Stimulated activated CD8-positive, alpha-beta memory T cell treated with anti-CD3 and anti-CD28 coated beads, Interleukin-2, amount 100 ng/mL, for 48 hours (primary cell): ENCODE measurements around the gene ERMN.
"Not testable (repeated sequence)": the region's sequence is repeated elsewhere in the genome, so short reads cannot be mapped to it uniquely, and the experiment has no call there.

Experiments
- DNase-seq, 2 donors: peaks; one replicate each; pipeline ENCODE4 v3.0.0-alpha.2; 2020; ENCODE audit warnings: low read depth in 2 of 2

The ERMN gene

GRCh38 chr2:157292853-157293252 lies 32.8 kb downstream of the ERMN start:
- DNase-seq = no peak

GRCh38 chr2:157291018-157291417 lies 34.6 kb downstream of the ERMN start:
- DNase-seq = no peak

- DNase-seq = no peak
Measured at GRCh38 chr2:157290525-157290924, 35.1 kb downstream of the ERMN start.

GRCh38 chr2:157287160-157287559 lies 38.5 kb downstream of the ERMN start:
- no peak for DNase-seq

GRCh38 chr2:157283468-157283867 lies 42.2 kb downstream of the ERMN start:
- no peak for DNase-seq

GRCh38 chr2:157281316-157281715 lies 44.3 kb downstream of the ERMN start:
- DNase-seq = no peak

DNA sequence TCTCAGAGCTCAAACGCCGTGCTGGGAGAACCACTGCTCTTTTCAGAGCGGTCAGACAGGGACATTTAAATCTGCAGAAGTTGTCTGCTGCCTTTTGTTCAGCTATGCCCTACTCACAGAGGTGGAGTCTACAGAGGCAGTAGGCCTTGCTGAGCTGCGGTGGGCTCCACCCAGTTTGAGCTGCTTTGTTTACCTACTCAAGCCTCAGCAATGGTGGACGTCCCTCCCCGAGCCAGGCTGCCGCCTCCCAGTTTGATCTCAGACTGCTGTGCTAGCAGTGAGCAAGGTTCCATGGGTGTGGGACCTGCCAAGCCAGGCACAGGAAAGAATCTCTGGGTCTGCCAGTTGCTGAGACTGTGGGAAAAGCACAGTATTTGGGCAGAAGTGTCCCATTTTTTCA lies 46.3 kb downstream of the ERMN start:
- DNase-seq = not testable (repeated sequence)

DNA sequence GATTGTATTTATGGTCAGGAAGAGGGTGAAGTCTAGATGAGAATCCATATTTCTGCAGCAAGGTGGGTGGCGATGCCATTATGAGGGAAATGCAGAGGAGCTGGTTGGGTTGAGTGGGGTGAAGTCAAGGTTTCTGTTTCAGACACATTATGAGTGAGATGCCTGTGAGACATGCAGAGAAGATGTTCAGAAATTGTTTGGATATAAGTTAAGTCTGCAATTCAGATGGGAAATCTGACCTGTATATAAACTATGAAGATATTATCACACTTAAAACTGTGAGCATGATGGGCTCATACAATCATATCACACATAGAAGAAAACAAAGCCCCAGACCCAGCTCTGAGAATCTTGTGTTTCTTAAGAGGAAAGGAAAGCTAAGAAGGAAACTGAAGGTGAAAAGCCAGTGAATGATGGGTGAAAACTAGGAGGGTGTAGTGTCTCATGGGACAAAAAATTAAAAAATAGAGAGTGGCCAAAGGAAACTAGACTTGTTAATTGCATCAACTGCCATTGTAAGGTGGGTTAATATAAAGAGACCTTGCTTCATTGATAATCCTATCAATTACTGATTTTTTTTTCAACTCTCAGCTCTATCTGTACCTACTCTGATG lies 53.9 kb downstream of the ERMN start:
- DNase-seq = no peak

DNA sequence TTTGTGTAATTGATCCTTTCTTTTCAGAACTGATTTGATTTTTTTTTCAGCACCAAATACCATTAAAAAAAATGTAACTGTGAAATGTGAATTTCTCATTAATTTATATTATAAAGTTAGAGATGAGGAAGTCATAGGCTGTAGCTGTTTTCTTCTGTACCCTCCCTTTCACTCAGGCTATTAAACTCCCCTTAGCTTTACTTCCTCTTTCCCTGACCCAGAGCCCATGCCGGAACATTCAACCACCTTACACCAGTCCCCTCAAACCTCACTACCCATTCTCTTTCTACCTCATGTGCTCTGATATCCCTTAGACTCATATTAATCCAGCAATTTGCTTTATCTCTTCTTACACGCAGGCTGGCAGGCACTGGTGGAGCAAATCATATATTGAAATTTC lies 55.7 kb downstream of the ERMN start:
- DNase-seq = no peak

DNA sequence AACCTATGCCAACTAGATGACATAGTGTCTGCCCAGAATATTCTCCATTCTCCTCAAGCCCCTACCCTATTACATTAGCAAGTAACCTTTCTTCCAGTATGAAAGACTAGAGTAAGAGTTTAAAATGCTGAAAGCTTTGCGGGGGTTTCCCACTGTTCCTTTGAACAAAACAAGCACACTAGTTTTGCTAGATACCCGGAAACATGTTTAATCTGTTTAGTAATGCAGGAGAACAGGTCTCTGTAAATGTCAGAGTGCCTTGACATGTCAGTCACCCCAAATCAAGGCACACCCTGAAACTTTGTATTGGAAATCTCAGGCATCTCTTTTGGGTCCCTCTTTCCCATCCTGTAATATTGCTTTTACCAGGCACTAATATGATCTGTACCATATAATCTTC lies 56.6 kb downstream of the ERMN start:
- DNase-seq = no peak
